OCI-LY1 (cell line): ENCODE measurements around the gene TAF3.

Experiments
- H2AFZ ChIP-seq: fragments of 200-600 bp; sonication (generic), shearing (Covaris generic); 2 replicates; pipeline ENCODE4 v1.6.0; 2014; ENCODE audit warnings: antibody characterized with exemption, mild to moderate bottlenecking, low read length
- H3F3A ChIP-seq: fragments of 200-600 bp; sonication (generic), shearing (Covaris generic); 2 replicates; pipeline ENCODE4 v1.6.0; 2014; ENCODE audit warnings: mild to moderate bottlenecking, antibody characterized with exemption, low read length, moderate library complexity; ENCODE audit not compliant: insufficient read depth
- H3K27ac ChIP-seq: fragments of 200-600 bp; sonication (generic); 2 replicates; pipeline ENCODE4 v1.5.1; 2014; ENCODE audit warnings: low read length, mixed run types, mild to moderate bottlenecking, low read depth; ENCODE audit not compliant: poor library complexity, severe bottlenecking
- H3K27me3 ChIP-seq: fragments of 200-600 bp; sonication (generic); 2 replicates; pipeline ENCODE4 v1.6.0; 2014; ENCODE audit warnings: antibody characterized with exemption, mild to moderate bottlenecking, low read length, moderate library complexity; ENCODE audit not compliant: insufficient read depth
- H3K36me3 ChIP-seq: fragments of 200-600 bp; sonication (generic); 2 replicates; pipeline ENCODE4 v1.6.1; 2014; ENCODE audit warnings: mild to moderate bottlenecking, antibody characterized with exemption, low read length, moderate library complexity, mixed read lengths; ENCODE audit not compliant: insufficient read depth
- H3K4me1 ChIP-seq: fragments of 200-600 bp; sonication (generic); 2 replicates; pipeline ENCODE4 v1.5.1; 2014; ENCODE audit warnings: mild to moderate bottlenecking, low read length, moderate library complexity; ENCODE audit not compliant: insufficient read depth, severe bottlenecking
- H3K4me2 ChIP-seq: fragments of 200-600 bp; sonication (generic), shearing (Covaris generic); 2 replicates; pipeline ENCODE4 v1.6.1; 2014; ENCODE audit warnings: low read length
- H3K4me3 ChIP-seq: fragments of 200-600 bp; sonication (generic); 2 replicates; pipeline ENCODE4 v1.5.1; 2014; ENCODE audit warnings: low read length, low read depth, mild to moderate bottlenecking, mixed read lengths; ENCODE audit not compliant: poor library complexity, severe bottlenecking
- H3K79me2 ChIP-seq: fragments of 200-600 bp; shearing (Covaris generic); 2 replicates; pipeline ENCODE4 v1.6.1; 2016; ENCODE audit warnings: mixed run types, low read length, mixed read lengths; ENCODE audit not compliant: insufficient read depth
- H3K9ac ChIP-seq: fragments of 200-600 bp; sonication (generic), shearing (Covaris generic); 2 replicates; pipeline ENCODE4 v1.6.1; 2014; ENCODE audit warnings: mild to moderate bottlenecking, low read length, mixed read lengths
- H3K9me2 ChIP-seq: fragments of 200-600 bp; sonication (generic), shearing (Covaris generic); 2 replicates; pipeline ENCODE4 v1.6.1; 2014; ENCODE audit warnings: low read depth, mild to moderate bottlenecking, low read length, mixed read lengths
- H3K9me3 ChIP-seq: fragments of 200-600 bp; shearing (Covaris generic); 2 replicates; pipeline ENCODE4 v1.6.1; 2014; ENCODE audit warnings: low read length, mixed read lengths
- H4K20me1 ChIP-seq: fragments of 200-600 bp; sonication (generic), shearing (Covaris generic); 2 replicates; pipeline ENCODE4 v1.6.0; 2016; ENCODE audit warnings: mild to moderate bottlenecking, low read length; ENCODE audit not compliant: insufficient read depth
- CTCF ChIP-seq: fragments of 200-600 bp; sonication (generic), shearing (Covaris generic); IDR thresholded peaks from 2 replicates; pipeline ENCODE4 v1.5.1; 2017; ENCODE audit warnings: mild to moderate bottlenecking, antibody characterized with exemption, low read length, moderate library complexity, mixed read lengths
- EZH2 ChIP-seq: fragments of 200-600 bp; sonication (generic), shearing (Covaris generic); IDR thresholded peaks from 2 replicates; pipeline ENCODE4 v1.8.0; 2017; ENCODE audit warnings: borderline replicate concordance, mixed run types, mild to moderate bottlenecking, antibody characterized with exemption, low read length, moderate library complexity, mixed read lengths

Gene TAF3

GRCh38 chr10:7874864-7875263, 56.6 kb downstream of the TAF3 start:
- H4K20me1 ChIP-seq: no peaks in the 10 kb centered on the region
- peaks cover 4% of the 10 kb centered on the region for H3K4me1 ChIP-seq
- no peak overlapping the region for H3K27ac ChIP-seq
- no peaks in the 10 kb centered on the region for H3F3A ChIP-seq
- no peaks in the 10 kb centered on the region for H3K27me3 ChIP-seq
- no peak overlapping the region for H2AFZ ChIP-seq
- no peak overlapping the region for H3K4me3 ChIP-seq
- no peak for TF ChIP-seq EZH2
- no peak for TF ChIP-seq CTCF
- H3K79me2 ChIP-seq: no peaks in the 10 kb centered on the region
- H3K9me3 ChIP-seq: no peaks in the 10 kb centered on the region
- no peaks in the 10 kb centered on the region for H3K9me2 ChIP-seq
- H3K4me2 ChIP-seq: no peak overlapping the region
- H3K36me3 ChIP-seq: no peaks in the 10 kb centered on the region
- H3K9ac ChIP-seq: no peak overlapping the region

- no peaks in the 10 kb centered on the region for H3K9me2 ChIP-seq
- no peak overlapping the region for H3K4me3 ChIP-seq
- no peaks in the 10 kb centered on the region for H4K20me1 ChIP-seq
- no peak overlapping the region for H3K9ac ChIP-seq
- no peaks in the 10 kb centered on the region for H3K27me3 ChIP-seq
- no peak overlapping the region for H3K27ac ChIP-seq
- H3K4me2 ChIP-seq: no peak overlapping the region
- peaks cover 4% of the 10 kb centered on the region for H3K4me1 ChIP-seq
- H3K79me2 ChIP-seq: no peaks in the 10 kb centered on the region
- H2AFZ ChIP-seq: no peak overlapping the region
- H3K36me3 ChIP-seq: no peaks in the 10 kb centered on the region
- no peak for TF ChIP-seq CTCF
- TF ChIP-seq EZH2: no peak
- no peaks in the 10 kb centered on the region for H3K9me3 ChIP-seq
- no peaks in the 10 kb centered on the region for H3F3A ChIP-seq
Observed at GRCh38 chr10:7876541-7877127, 58.3 kb downstream of the TAF3 start.

- Histone ChIP-seq H3K4me1 (no peaks in the 10 kb centered on the region), H2AFZ (no peak overlapping the region), H4K20me1 (no peaks in the 10 kb centered on the region), H3K27me3 (no peaks in the 10 kb centered on the region), H3K4me3 (no peak overlapping the region), H3K36me3 (no peaks in the 10 kb centered on the region), H3K9me3 (no peaks in the 10 kb centered on the region), H3K4me2 (no peak overlapping the region), H3K9me2 (no peaks in the 10 kb centered on the region), H3K27ac (no peak overlapping the region), H3F3A (no peaks in the 10 kb centered on the region), H3K79me2 (no peaks in the 10 kb centered on the region), H3K9ac (no peak overlapping the region)
- no peak for TF ChIP-seq CTCF
- no peak for TF ChIP-seq EZH2
Observed at GRCh38 chr10:7881119-7881518, 62.8 kb downstream of the TAF3 start.
